Activated CD4-positive, CD25-positive, alpha-beta regulatory T cell treated with anti-CD3 and anti-CD28 coated beads, Interleukin-2, amount 50 U/mL, for 16 hours (primary cell): ENCODE measurements around the gene MSANTD2.
"Not testable (repeated sequence)": the region's sequence is repeated elsewhere in the genome, so short reads cannot be mapped to it uniquely, and the experiment has no call there.

Experiments used
- DNase-seq: peaks from one replicate; pipeline ENCODE4 v3.0.0-alpha.2; 2020; ENCODE audit warnings: low read depth, low spot score

The MSANTD2 gene

DNA sequence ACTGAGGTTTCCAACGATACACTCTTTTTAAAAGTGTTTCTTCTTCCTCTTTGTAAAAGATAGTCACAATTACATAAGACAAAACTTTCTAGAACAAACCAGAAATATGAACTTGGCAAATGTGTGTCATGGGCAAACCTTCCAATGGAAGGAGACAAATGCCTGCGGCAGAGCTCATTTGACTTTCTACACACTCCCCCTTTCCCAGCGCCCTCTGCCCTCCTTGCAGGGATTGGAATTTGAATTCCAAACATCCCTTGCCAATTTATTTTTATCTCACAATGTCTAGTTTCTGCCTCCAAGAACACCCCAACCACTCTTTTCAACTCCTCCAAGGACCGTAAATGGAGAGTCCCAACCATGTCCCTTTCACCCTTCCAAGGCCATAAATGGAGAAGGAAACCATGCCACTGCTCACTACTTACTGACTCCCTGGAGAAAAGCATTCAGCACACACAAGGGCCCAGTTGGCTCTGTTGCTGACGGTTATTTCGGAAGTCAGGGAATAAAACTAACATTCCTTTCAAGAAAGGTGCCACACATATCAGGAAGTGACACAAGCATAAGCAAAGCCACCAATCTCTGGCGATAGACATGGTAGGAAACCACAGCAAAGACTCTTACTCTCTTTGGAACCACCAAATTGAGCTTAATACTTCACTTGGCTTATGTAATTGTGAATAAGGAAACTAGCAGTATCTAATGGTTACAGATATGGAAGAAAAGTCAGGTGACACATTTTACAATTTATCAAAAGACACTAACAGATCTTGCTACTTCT, 23.2 kb downstream of the MSANTD2 start:
- DNase-seq: no peak

DNA sequence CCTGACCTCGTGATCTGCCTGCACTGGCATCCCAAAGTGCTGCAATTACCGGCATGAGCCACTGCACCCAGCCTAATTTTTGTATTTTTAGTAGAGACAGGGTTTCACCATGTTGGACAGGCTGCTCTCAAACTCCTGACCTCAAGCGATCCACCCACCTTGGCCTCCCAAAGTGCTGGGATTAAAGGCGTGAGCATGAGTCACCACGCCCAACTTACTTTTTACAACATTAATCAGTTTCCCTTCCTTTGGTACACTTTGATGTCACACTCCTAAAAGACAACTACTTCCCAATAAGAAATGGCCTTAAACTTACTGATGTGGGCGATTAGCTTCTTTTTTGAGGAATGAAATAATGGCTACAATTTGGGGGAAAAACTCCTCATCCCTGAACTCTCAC, 29.2 kb downstream of the MSANTD2 start:
- not testable (repeated sequence) for DNase-seq

DNA sequence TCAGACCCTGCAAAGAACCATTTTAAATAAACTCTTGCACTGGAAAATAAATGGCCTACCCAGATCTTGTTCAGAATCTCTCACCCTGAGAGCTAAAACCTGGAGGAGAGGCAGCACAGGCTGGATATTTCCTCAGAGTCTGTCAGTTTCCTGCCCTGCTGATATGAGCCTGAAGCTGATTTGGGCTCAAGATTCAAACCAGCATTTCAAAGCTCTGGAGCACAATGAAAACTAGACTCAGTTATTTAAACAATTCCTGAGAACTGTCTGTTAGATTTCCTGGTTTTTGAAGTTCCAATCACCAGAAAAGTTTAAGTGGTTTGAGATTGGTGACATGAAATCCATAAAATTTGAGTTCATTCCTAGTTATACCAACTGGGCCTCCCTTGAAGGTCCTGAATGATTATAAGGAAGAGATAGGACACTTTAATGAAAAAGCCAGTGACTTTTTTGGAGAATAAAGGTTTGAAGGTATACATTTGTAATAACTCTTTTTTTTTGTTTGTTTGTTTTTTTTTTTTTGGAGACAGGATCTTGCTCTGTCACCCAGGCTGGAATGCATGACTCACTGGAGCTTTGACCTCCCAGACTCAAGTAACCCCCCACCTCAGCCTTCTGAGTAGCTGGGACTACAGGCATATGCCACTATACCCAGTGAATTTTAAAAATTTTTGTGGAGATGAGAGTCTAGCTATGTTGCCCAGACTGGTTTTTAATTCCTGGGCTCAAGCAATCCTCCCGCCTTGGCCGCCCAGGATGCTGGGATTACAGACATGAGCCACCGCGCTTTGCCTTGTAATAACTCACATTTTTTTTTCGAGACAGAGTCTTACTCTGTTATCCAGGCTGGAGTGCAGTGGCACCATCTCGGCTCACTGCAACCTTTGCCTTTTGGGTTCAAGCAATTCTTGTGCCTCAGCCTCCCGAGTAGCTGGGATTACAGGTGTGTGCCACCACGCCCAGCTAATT, 30.1 kb downstream of the MSANTD2 start:
- DNase-seq: no peak

GRCh38 chr11:124768914-124769313, 31.3 kb downstream of the MSANTD2 start:
- no peak for DNase-seq

- DNase-seq: no peak
Measured at GRCh38 chr11:124766156-124766555, 34.0 kb downstream of the MSANTD2 start.

- DNase-seq: peak; percentile 76
Measured at GRCh38 chr11:124763156-124763947, 36.9 kb downstream of the MSANTD2 start.

DNA sequence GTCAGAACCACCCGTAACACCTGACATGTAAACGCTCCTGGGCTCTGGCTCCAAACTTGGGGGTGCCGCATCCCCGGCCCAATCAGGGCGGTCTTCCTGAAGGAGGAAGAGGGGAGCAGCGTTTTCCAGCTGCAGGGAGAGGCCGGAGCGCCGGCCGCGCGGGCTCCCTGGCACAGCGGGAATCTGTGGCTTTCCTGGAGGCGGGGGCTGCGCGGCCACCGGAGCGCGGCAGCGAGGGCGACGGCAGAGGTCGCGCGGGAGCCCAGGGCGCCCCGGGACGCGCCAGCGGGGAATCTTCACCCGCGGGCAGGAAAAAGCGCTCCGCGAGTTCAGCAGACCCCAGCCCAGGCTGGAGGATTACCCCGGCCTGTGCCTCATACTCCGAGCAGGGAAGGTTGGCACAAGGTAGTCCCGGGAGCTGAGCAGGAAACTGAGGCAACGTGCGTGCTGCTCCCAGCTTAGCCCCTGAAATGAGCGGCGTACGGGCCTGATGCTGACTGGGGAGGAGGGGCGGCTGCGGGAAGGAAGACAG, 37.5 kb downstream of the MSANTD2 start:
- DNase-seq: no peak

- DNase-seq: no peak
Measured at GRCh38 chr11:124762105-124762623, 38.0 kb downstream of the MSANTD2 start, which contains the start of gene ESAM. Gene ESAM (minus strand): TSS chr11:124762290. CDS start chr11:124762154, 136 bp downstream.

GRCh38 chr11:124761301-124762104, 38.7 kb downstream of the MSANTD2 start:
- no peak for DNase-seq

GRCh38 chr11:124760806-124761205, 39.4 kb downstream of the MSANTD2 start:
- DNase-seq: no peak

- DNase-seq: no peak
Measured at GRCh38 chr11:124760205-124760652, 40.0 kb downstream of the MSANTD2 start.

DNA sequence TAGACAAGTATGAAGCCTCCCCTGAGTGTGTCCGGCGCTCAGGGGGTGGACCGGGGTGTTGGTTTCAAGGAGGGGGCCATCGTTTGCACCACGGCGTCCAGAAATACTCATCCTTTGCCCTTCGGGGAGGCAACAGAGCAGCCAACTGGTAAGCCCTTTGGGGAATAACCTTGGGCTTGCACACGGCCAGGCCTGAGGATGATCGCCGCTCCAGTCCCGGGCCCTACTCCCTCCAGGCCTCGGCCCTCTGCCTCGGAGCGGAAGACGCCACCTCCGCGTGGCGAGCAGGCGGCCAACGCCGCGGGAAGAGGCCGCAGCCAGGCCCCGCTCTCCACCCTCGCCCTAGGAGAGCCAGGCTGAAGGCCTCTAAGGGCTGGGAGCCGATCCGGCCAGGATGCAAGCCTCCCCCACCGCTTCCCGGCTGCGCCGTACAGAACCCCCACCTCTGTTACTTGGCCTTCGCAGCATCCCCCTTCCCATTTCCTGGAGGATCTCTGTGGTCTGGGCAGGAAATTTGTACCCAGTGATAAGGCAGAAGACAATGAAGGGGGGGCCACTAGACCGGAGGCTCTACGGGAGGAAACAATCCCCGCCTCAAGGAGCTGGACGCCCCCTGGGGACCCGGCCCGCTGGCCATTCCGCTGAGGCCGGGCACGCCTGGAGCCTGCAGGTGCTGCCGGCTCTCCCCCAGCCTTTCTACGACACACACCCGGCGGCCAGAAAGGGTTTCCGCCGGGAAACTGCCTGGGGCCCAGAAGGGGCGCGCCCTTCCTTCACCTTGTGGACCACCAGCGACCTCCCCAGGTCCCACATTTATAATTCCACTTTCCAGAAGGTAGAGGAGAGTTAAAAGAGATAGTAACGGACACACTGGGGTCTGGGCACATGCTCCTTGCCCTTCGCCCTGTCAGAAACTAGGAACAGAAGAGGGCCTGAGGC, 40.7 kb downstream of the MSANTD2 start:
- DNase-seq: no peak

DNA sequence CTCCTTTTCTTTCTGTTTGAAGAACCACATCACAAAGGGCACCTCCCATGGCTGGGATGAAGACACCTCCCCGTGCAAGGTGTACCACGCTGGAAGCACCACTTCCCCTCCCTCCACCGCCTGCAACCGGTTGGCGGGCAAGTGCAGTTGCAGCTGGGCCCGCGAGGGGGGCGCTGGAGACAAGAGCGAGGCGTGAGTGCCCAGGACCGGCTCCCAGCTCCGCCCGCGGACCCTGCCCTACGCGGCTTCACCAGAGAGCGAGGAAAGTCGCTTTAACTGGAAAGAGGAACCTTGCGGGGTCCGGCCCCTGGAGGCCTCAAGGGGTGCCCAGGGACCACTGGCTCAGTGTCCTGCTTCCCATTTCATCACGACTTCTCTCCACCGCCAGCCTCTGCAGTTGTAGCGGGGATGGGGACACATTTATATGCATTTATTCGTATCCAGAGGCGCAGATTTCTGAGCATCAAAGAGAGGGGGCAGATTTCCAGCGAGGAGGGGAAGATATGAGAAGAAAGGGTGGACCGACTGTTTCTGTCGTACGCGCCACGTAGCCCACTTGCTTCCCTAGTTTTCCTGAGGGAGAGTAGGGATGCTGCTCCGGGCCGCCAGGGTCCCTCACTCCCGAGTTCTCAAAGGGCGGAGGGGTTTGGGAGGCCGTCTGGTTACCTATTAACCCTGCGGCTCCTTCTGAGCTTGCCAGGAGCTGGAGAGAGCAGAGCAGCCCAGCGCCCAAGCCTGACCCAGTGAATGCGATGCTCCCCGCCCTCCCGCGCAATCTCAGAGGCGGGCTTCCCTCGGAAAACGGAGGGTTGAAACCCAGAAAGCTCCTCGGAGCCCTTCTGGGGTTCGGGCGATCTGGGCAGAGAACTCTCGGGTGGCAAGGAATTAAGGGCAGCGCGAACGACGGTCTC, 41.6 kb downstream of the MSANTD2 start:
- peak; percentile 29 for DNase-seq

- DNase-seq: no peak
Measured at GRCh38 chr11:124757320-124757719, 42.9 kb downstream of the MSANTD2 start.

- DNase-seq: no peak
Measured at GRCh38 chr11:124756753-124757227, 43.4 kb downstream of the MSANTD2 start.

DNA sequence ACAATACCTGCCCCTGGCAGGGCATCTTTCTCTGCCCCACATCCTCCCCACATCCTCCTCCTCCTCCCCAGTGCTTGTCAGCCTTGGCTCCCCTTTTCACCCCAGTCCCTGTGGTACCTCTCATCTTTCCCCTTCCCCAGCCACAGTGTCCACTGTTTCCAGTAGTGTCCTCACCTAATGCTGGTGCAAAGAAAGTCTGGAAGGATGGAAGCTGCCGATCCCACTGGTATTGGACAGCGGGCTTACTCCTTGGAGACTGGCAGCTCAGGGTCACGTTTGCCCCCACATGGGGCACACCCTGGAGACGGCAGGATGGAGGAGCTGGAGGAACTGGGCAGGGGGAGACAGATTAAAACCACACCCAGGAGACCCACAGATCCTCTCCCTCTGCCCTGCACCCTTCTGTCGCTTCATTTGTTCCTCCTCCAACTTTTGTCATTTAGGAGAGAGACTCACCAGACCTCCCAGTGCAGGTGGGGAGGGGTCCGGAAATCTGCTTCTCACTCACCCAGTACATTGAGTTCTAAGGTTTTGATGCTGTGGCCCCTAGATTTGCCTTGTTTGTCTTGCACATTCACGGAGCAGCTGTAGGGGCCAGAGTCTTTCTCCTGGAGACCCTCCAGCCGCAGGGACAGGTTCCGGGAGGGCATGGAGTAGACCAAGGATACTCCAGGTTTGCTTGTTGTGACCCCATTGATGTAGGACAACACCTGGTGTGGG, 44.0 kb downstream of the MSANTD2 start:
- DNase-seq: no peak

DNA sequence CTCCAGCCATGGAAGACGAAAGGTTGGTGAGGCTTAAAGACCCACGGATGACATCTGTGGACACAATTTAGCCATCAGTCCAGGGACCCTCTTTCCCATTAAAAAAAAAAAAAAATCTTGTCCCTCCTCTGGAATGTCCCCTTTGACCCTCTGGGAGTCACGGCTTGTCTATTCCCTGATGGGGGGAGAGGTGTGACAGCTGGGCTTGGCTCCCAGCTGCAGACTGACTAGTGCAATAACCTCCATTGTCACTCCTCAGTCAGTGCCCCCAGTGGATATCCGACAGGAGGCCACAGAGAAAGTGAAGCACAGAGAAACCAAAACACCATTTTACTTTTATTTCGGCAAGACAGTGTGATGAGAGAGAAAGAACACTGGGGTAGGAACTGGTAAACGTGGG, 45.5 kb downstream of the MSANTD2 start:
- DNase-seq: no peak
